Natural killer cell (primary cell): ENCODE results near the gene INS. TPM values are rescaled to one million over a fixed set of nuclear protein-coding genes. Genes with fewer than 3 reads are reported as not detected.
"Not testable (repeated sequence)": the region's sequence is repeated elsewhere in the genome, so short reads cannot be mapped to it uniquely, and the experiment has no call there.

Source experiments
- ATAC-seq, 3 donors: fragments of 150-1000 bp in 2 of 3; fragments of 200-7000 bp in 1 of 3; cut with Tn5 transposase; 1 replicate in 1 of 3; 2 replicates in 2 of 3; pipeline ENCODE4 v1.10.0; 2021; ENCODE audit warnings: mild to moderate bottlenecking in 2 of 3, moderate library complexity in 2 of 3
- DNase-seq, 2 donors: peaks; one replicate each; pipeline versions ENCODE4 v3.0.0 to v3.0.0-alpha.2; 2013 to 2021; ENCODE audit warnings: mixed read lengths in 1 of 2
- H3K27ac ChIP-seq: one replicate; pipeline ENCODE4 v1.5.1; 2013; ENCODE audit warnings: mild to moderate bottlenecking, low read length
- H3K27me3 ChIP-seq: one replicate; pipeline ENCODE4 v1.6.1; 2013; ENCODE audit warnings: low read length; ENCODE audit not compliant: control insufficient read depth, insufficient read depth
- H3K36me3 ChIP-seq: one replicate; pipeline ENCODE4 v1.6.1; 2013; ENCODE audit warnings: low read length; ENCODE audit not compliant: control insufficient read depth, insufficient read depth
- H3K4me1 ChIP-seq: one replicate; pipeline ENCODE4 v1.6.1; 2013; ENCODE audit warnings: low read length; ENCODE audit not compliant: control insufficient read depth, insufficient read depth
- H3K4me3 ChIP-seq: one replicate; pipeline ENCODE4 v1.5.1; 2013; ENCODE audit warnings: low read length
- H3K9me3 ChIP-seq: one replicate; pipeline ENCODE4 v1.6.1; 2013; ENCODE audit warnings: low read length; ENCODE audit not compliant: control insufficient read depth, insufficient read depth
- H3K27ac Mint-ChIP-seq, 2 donors: one replicate each; pipeline ENCODE4 v1.8.0; 2022; ENCODE audit warnings: mild to moderate bottlenecking in 2 of 2, mixed read lengths in 2 of 2, moderate library complexity in 1 of 2
- H3K27me3 Mint-ChIP-seq, 2 donors: one replicate each; pipeline ENCODE4 v1.8.0; 2022; ENCODE audit warnings: low read depth in 2 of 2, mixed read lengths in 2 of 2
- H3K36me3 Mint-ChIP-seq: one replicate; pipeline ENCODE4 v1.8.0; 2022; ENCODE audit warnings: mixed read lengths
- H3K4me1 Mint-ChIP-seq, 2 donors: one replicate each; pipeline ENCODE4 v1.8.0; 2022; ENCODE audit warnings: mixed read lengths in 2 of 2
- H3K4me3 Mint-ChIP-seq: one replicate; pipeline ENCODE4 v1.8.0; 2022; ENCODE audit warnings: mild to moderate bottlenecking, moderate library complexity, mixed read lengths
- H3K9me3 Mint-ChIP-seq, 2 donors: one replicate each; pipeline ENCODE4 v1.8.0; 2022; ENCODE audit warnings: mixed read lengths in 2 of 2
- CTCF ChIP-seq: fragments of 200-600 bp; IDR thresholded peaks from one replicate; pipeline ENCODE4 v1.8.0; 2022; ENCODE audit warnings: antibody characterized with exemption
- WGBS: methylation state at CpG from one replicate; pipeline ENCODE4 v1.1.7; 2013; ENCODE audit warnings: missing lambda C conversion rate; ENCODE audit not compliant: insufficient coverage; 5-methylcytosine and 5-hydroxymethylcytosine counted together
- intact Hi-C: fragments of 100-400 bp; cut with micrococcal nuclease; formaldehyde crosslinking; loops from one replicate; pipeline ENCODE4 v1.14.2; 2022
- total RNA-seq, 4 donors: library from RNA; stranded (reverse); fragments of 120-200 nt in 1 of 4; gene quantifications; one replicate each; pipeline versions ENCODE4 v1.2.3 to v1.2.4, GENCODE V29; 2013 to 2022

Gene INS
- total RNA-seq, 3 donors from 2014 or later (not counting 1 experiment from before 2014, with no cell fraction given), result not detected

GRCh38 chr11:2128130-2128510, 32.9 kb downstream of the INS start:
- peaks cover 3 to 34% of the 10 kb centered on the region in 2 donors for H3K27me3 Mint-ChIP-seq
- no peak overlapping the region for H3K27ac Mint-ChIP-seq
- H3K4me3 Mint-ChIP-seq, result no peak overlapping the region
- Histone ChIP-seq H3K36me3 (peaks cover 9% of the 10 kb centered on the region), H3K9me3 (no peaks in the 10 kb centered on the region), H3K27ac (no peak overlapping the region), H3K4me3 (no peak overlapping the region), H3K4me1 (no peaks in the 10 kb centered on the region), H3K27me3 (no peaks in the 10 kb centered on the region)
- TF ChIP-seq CTCF, result no peak
- ATAC-seq (no peak), DNase-seq (no peak)
- WGBS, result 76% methylated on average over 5 of the region's 7 CpGs
- H3K4me1 Mint-ChIP-seq, result no peaks in the 10 kb centered on the region
- no peaks in the 10 kb centered on the region for H3K36me3 Mint-ChIP-seq
- peaks cover 0 to 5% of the 10 kb centered on the region in 2 donors for H3K9me3 Mint-ChIP-seq
- intact Hi-C loops, result no loop called here

GRCh38 chr11:2127482-2128129, 33.4 kb downstream of the INS start:
- peaks cover 0 to 5% of the 10 kb centered on the region in 2 donors for H3K9me3 Mint-ChIP-seq
- Histone ChIP-seq H3K4me1 (no peaks in the 10 kb centered on the region), H3K27me3 (no peaks in the 10 kb centered on the region), H3K36me3 (peaks cover 9% of the 10 kb centered on the region), H3K27ac (no peak overlapping the region), H3K4me3 (no peak overlapping the region), H3K9me3 (no peaks in the 10 kb centered on the region)
- no peaks in the 10 kb centered on the region for H3K4me1 Mint-ChIP-seq
- 80% methylated on average over 8 of the region's 8 CpGs for WGBS
- H3K4me3 Mint-ChIP-seq, result no peak overlapping the region
- H3K27me3 Mint-ChIP-seq, result peaks cover 0 to 32% of the 10 kb centered on the region in 2 donors
- TF ChIP-seq CTCF, result no peak
- H3K27ac Mint-ChIP-seq, result no peak overlapping the region
- H3K36me3 Mint-ChIP-seq, result no peaks in the 10 kb centered on the region
- DNase-seq, result no peak
- intact Hi-C loops, result no loop called here
- no peak for ATAC-seq

- H3K36me3 Mint-ChIP-seq, result no peaks in the 10 kb centered on the region
- peaks cover 0 to 5% of the 10 kb centered on the region in 2 donors for H3K9me3 Mint-ChIP-seq
- H3K4me3 ChIP-seq, result no peak overlapping the region
- H3K4me1 ChIP-seq, result no peaks in the 10 kb centered on the region
- WGBS, result 87% methylated on average over 2 of the region's 2 CpGs
- DNase-seq (no peak), ATAC-seq (no peak)
- H3K27ac Mint-ChIP-seq, result no peak overlapping the region
- H3K4me3 Mint-ChIP-seq, result no peak overlapping the region
- H3K27me3 ChIP-seq, result no peaks in the 10 kb centered on the region
- no peak for TF ChIP-seq CTCF
- no peak overlapping the region for H3K27ac ChIP-seq
- peaks cover 9% of the 10 kb centered on the region for H3K36me3 ChIP-seq
- H3K9me3 ChIP-seq, result no peaks in the 10 kb centered on the region
- intact Hi-C loops, result no loop called here
- peaks cover 0 to 27% of the 10 kb centered on the region in 2 donors for H3K27me3 Mint-ChIP-seq
- H3K4me1 Mint-ChIP-seq, result no peaks in the 10 kb centered on the region
Measured at GRCh38 chr11:2126520-2127085, 34.4 kb downstream of the INS start.

- H3K36me3 Mint-ChIP-seq, H3K27ac Mint-ChIP-seq, H3K4me3 Mint-ChIP-seq, H3K9me3 Mint-ChIP-seq, intact Hi-C loops, H3K4me1 Mint-ChIP-seq, H3K9me3 ChIP-seq, DNase-seq, H3K27ac ChIP-seq, ATAC-seq, H3K36me3 ChIP-seq, H3K27me3 ChIP-seq, H3K4me1 ChIP-seq, H3K4me3 ChIP-seq: not testable (repeated sequence)
- peaks cover 0 to 25% of the 10 kb centered on the region in 2 donors for H3K27me3 Mint-ChIP-seq
- 93% methylated on average over 8 of the region's 10 CpGs for WGBS
Measured at GRCh38 chr11:2124736-2125484, 36.1 kb downstream of the INS start.
